ENCODE measurements around the gene BACE1-AS. TPM values are rescaled to one million over a fixed set of nuclear protein-coding genes. Genes with fewer than 3 reads are reported as not detected.
"Not testable (repeated sequence)": the region's sequence is repeated elsewhere in the genome, so short reads cannot be mapped to it uniquely, and the experiment has no call there.

Gene BACE1-AS
- total RNA-seq, 4 donors from 2014 or later = 4.3 to 9.4 (median 6.6) TPM

DNA sequence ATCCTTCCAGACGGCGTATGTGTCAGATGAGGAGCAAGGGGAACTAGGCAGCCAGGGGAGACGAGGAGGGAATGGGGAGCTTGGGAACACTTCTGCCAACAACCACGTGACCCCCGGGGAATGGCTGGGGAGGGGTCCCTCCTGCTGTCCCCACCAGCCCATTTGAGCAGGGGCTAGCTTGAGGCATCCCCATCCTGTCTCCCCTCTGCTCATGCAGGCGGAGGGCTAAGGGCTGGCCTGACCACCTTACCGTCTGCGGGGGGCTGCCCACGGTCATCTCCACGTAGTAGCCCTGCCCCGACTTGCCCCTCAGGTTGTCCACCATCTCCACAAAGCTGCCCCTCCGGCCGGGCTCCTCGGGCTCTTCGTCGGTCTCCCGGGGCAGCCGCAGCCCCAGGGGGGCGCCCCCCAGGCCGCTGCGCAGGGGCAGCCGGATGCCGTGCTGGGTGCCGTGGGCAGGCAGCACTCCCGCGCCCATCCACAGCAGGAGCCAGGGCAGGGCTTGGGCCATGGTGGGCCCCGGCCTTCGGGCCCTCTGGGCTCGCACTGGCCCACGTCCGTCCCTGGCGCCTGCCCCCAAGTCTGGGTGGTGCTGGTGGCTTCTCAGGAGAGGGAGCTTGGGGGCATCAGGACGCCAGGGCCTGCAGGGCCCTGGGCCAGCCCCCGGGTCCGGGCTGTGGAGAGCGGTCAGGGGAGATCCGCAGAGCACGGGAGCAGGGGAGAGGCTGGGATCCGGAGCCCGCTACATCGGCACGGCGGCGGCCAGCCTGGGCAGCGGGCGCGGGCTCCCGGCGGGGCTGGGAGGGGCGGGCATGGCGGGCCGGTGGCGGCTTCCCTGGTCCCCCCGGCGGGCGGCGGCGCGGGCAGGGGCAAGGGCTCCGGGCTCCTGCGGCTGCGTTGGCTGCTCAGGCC lies 24.4 kb downstream of the BACE1-AS start:
- peaks cover 0 to 6% (median 0%) of the 10 kb centered on the region in 3 donors for H3K36me3 ChIP-seq
- H3K4me1 ChIP-seq = peaks cover 0 to 45% (median 16%) of the 10 kb centered on the region in 4 donors
- H3K4me3 ChIP-seq = peak overlapping the region; percentile 66 to 85 (median 77)
- no peak for DNase-seq (ENCODE audit: low spot score in 2 of 2)
- TF ChIP-seq EP300 (IDR thresholded peaks at IDR 0.05) (no peak), CTCF (IDR thresholded peaks at IDR 0.05) (no peak), POLR2A (IDR thresholded peaks at IDR 0.05) (no peak)
- no peaks in the 10 kb centered on the region for H3K9me3 ChIP-seq
- H3K27me3 ChIP-seq = no peaks in the 10 kb centered on the region
- H3K27ac ChIP-seq = peak overlapping the region; percentile 44 to 73 (median 68)
- 1 to 3% methylated on average over 22 to 38 of the region's 62 CpGs for WGBS, 2 donors

- Histone ChIP-seq H3K36me3 (no peaks in the 10 kb centered on the region), H3K9me3 (no peaks in the 10 kb centered on the region), H3K4me1 (peaks cover 0 to 45% (median 16%) of the 10 kb centered on the region in 4 donors), H3K27ac (peak within 1 kb of the TSS; percentile 44 to 73 (median 68)), H3K27me3 (no peaks in the 10 kb centered on the region), H3K4me3 (peak within 1 kb of the TSS; percentile 66 to 85 (median 77))
- TF ChIP-seq CTCF (IDR thresholded peaks at IDR 0.05) (peak in 2 of 5 experiments; percentile 27 to 39), EP300 (IDR thresholded peaks at IDR 0.05) (peak in 1 of 2 donors; percentile 66), POLR2A (IDR thresholded peaks at IDR 0.05) (peak in 1 of 2 donors; percentile 34)
- peak; percentile 43 to 66 for DNase-seq (ENCODE audit: low spot score in 2 of 2)
- 10 to 14% methylated on average over 21 to 29 of the region's 29 CpGs for WGBS, 2 donors
Observed at GRCh38 chr11:117316197-117316961, 25.2 kb downstream of the BACE1-AS start, which contains the start of gene BACE1. BACE1 (minus strand) TSS chr11:117316256; CDS start chr11:117315795, 461 bp downstream.

- WGBS, 2 donors = 86 to 91% methylated on average over 7 of the region's 7 CpGs
- no peaks in the 10 kb centered on the region for H3K9me3 ChIP-seq
- H3K27ac ChIP-seq = no peak overlapping the region
- no peak for TF ChIP-seq POLR2A (IDR thresholded peaks at IDR 0.05)
- no peak for TF ChIP-seq CTCF (IDR thresholded peaks at IDR 0.05)
- TF ChIP-seq EP300 (IDR thresholded peaks at IDR 0.05) = no peak
- H3K4me1 ChIP-seq = peaks cover 0 to 37% (median 16%) of the 10 kb centered on the region in 4 donors
- H3K27me3 ChIP-seq = no peaks in the 10 kb centered on the region
- DNase-seq (ENCODE audit: low spot score in 2 of 2) = no peak
- no peaks in the 10 kb centered on the region for H3K36me3 ChIP-seq
- no peak overlapping the region for H3K4me3 ChIP-seq
Observed at GRCh38 chr11:117318738-117319137, 27.6 kb downstream of the BACE1-AS start.

- no peaks in the 10 kb centered on the region for H3K27me3 ChIP-seq
- H3K4me1 ChIP-seq = peaks cover 0 to 31% (median 15%) of the 10 kb centered on the region in 4 donors
- no peaks in the 10 kb centered on the region for H3K36me3 ChIP-seq
- no peak overlapping the region for H3K4me3 ChIP-seq
- WGBS, 2 donors = 28 to 47% methylated on average over 5 of the region's 5 CpGs
- H3K27ac ChIP-seq = no peak overlapping the region
- H3K9me3 ChIP-seq = no peaks in the 10 kb centered on the region
- TF ChIP-seq EP300 (IDR thresholded peaks at IDR 0.05) (no peak), CTCF (IDR thresholded peaks at IDR 0.05) (no peak), POLR2A (IDR thresholded peaks at IDR 0.05) (no peak)
- DNase-seq (ENCODE audit: low spot score in 2 of 2) = no peak
Observed at GRCh38 chr11:117319214-117319840, 28.2 kb downstream of the BACE1-AS start.

GRCh38 chr11:117327255-117327566 lies 36.1 kb downstream of the BACE1-AS start:
- Histone ChIP-seq H3K4me1 (peaks cover 0 to 30% (median 11%) of the 10 kb centered on the region in 4 donors), H3K27ac (peak overlapping the region in 2 of 4 donors; percentile 94 to 95), H3K4me3 (peak overlapping the region; percentile 55 to 92 (median 72))
- WGBS, 2 donors = 9 to 11% methylated on average over 5 of the region's 5 CpGs
- H3K36me3 ChIP-seq; H3K9me3 ChIP-seq; DNase-seq (ENCODE audit: low spot score in 2 of 2); H3K27me3 ChIP-seq: not testable (repeated sequence)

Measured in tibial nerve (tissue), 4 donors.